ENCODE measurements around the gene CDH4.

CDH4 gene

DNA sequence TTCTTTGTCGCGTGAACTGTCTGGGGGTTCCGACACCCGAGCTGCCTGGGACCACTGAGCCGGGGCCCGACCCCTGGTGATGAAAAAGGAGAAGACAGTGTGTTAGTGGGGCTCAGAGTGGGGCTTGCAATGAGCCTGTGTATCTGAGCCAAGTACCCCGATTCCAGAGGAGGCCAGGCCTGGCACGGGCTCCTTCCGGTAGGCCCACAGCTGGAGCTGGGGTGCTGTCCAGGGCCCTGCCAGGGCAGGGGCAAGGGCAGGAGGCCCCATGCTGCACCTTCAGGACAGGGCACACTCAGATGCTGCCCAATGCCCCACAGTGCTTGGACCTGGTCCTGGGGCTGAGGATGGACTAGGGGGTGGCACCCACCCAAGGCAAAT lies 724.2 kb downstream of the CDH4 start:
- no peak overlapping the region for H3K27ac ChIP-seq (ENCODE audit: low read depth, low read length)
- H3K4me2 ChIP-seq (ENCODE audit: low read depth, low read length, poor library complexity, severe bottlenecking), result no peak overlapping the region
- H3K79me2 ChIP-seq (ENCODE audit: insufficient read depth, low read length), result no peaks in the 10 kb centered on the region
- H3K9me2 ChIP-seq (replicated peaks; ENCODE audit: insufficient read depth, low read length), result no peaks in the 10 kb centered on the region
- no peak for TF ChIP-seq EZH2phosphoT487 (conservative IDR thresholded peaks at IDR 0.05; ENCODE audit: low read length)
- TF ChIP-seq, protein P1, sequence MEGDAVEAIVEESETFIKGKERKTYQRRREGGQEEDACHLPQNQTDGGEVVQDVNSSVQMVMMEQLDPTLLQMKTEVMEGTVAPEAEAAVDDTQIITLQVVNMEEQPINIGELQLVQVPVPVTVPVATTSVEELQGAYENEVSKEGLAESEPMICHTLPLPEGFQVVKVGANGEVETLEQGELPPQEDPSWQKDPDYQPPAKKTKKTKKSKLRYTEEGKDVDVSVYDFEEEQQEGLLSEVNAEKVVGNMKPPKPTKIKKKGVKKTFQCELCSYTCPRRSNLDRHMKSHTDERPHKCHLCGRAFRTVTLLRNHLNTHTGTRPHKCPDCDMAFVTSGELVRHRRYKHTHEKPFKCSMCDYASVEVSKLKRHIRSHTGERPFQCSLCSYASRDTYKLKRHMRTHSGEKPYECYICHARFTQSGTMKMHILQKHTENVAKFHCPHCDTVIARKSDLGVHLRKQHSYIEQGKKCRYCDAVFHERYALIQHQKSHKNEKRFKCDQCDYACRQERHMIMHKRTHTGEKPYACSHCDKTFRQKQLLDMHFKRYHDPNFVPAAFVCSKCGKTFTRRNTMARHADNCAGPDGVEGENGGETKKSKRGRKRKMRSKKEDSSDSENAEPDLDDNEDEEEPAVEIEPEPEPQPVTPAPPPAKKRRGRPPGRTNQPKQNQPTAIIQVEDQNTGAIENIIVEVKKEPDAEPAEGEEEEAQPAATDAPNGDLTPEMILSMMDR (IDR thresholded peaks at IDR 0.05; ENCODE audit: insufficient read depth, low read length, poor library complexity, severe bottlenecking), result no peak
- no peaks in the 10 kb centered on the region for H3K27me3 ChIP-seq (ENCODE audit: low read length)
- H2AFZ ChIP-seq (ENCODE audit: low read depth, low read length, severe bottlenecking), result no peak overlapping the region
- no peaks in the 10 kb centered on the region for H3F3A ChIP-seq (ENCODE audit: insufficient read depth)
- no peak overlapping the region for H3K9ac ChIP-seq (ENCODE audit: low read length)
- no peak overlapping the region for H3K4me3 ChIP-seq (ENCODE audit: insufficient read depth, low read length, poor library complexity, severe bottlenecking)
- no peaks in the 10 kb centered on the region for H4K20me1 ChIP-seq (ENCODE audit: low read depth, low read length)
- no peaks in the 10 kb centered on the region for H3K9me3 ChIP-seq (ENCODE audit: insufficient read depth, low read length)
- no peaks in the 10 kb centered on the region for H3K36me3 ChIP-seq (ENCODE audit: low read length)

DNA sequence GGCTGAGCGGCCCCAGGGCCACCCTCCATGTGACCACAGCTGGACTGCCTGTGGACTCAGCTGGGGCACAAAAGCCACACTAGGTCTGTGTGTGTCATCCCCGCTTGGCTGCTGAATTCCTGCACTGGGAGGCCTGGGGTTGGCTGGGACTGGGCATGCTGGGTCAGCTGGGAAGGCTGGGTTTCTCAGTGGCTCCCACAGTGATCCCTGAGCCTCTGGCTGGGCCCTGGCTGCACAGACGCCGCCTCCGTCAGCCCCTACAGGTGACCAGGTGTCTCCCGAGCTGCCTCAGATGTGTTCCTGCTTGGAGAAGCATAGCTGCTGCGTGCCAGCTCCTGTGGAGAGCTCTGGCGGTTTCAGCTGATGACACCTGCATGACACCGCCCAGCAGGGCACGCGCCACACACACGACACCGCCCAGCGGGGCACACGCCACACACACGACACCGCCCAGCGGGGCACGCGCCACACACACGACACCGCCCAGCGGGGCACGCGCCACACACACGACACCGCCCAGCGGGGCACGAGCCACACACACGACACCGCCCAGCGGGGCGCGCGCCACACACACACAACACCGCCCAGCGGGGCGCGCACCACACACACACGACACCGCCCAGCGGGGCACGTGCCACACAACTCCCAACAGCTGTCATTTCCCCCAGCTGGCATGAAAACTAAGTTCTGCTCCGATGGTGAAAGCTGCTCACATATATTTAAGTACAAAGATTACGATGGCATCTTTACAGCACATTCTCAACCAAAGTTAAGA lies 724.8 kb downstream of the CDH4 start:
- Histone ChIP-seq H2AFZ (ENCODE audit: low read depth, low read length, severe bottlenecking) (no peak overlapping the region), H3K9me2 (replicated peaks; ENCODE audit: insufficient read depth, low read length) (no peaks in the 10 kb centered on the region), H3K27ac (ENCODE audit: low read depth, low read length) (no peak overlapping the region), H3K36me3 (ENCODE audit: low read length) (no peaks in the 10 kb centered on the region), H4K20me1 (ENCODE audit: low read depth, low read length) (no peaks in the 10 kb centered on the region), H3K4me3 (ENCODE audit: insufficient read depth, low read length, poor library complexity, severe bottlenecking) (no peak overlapping the region), H3K79me2 (ENCODE audit: insufficient read depth, low read length) (no peaks in the 10 kb centered on the region), H3K9ac (ENCODE audit: low read length) (no peak overlapping the region), H3F3A (ENCODE audit: insufficient read depth) (no peaks in the 10 kb centered on the region), H3K27me3 (ENCODE audit: low read length) (no peaks in the 10 kb centered on the region), H3K9me3 (ENCODE audit: insufficient read depth, low read length) (no peaks in the 10 kb centered on the region), H3K4me2 (ENCODE audit: low read depth, low read length, poor library complexity, severe bottlenecking) (no peak overlapping the region)
- TF ChIP-seq, protein P1 (IDR thresholded peaks at IDR 0.05; ENCODE audit: insufficient read depth, low read length, poor library complexity, severe bottlenecking), result no peak
- no peak for TF ChIP-seq EZH2phosphoT487 (conservative IDR thresholded peaks at IDR 0.05; ENCODE audit: low read length)

DNA sequence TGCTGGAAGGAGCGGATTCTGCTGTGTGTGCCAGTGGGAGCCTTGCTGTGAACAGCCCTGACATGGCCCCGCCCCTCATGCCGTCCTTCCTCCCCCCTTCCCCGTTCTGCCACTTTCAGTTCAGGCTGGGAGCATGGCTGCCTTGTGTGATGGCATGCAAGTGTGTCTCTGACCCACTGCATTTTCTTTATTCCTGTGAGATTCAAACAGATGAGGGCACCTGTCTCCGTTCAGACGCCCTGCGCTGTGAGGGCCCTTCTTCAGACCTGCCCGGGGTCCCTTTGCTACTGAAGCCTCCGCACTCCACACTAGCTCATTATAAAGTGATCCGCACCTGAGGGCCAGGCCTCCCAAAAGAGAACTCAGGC lies 725.3 kb downstream of the CDH4 start:
- Histone ChIP-seq H3K9me2 (replicated peaks; ENCODE audit: insufficient read depth, low read length) (no peaks in the 10 kb centered on the region), H4K20me1 (ENCODE audit: low read depth, low read length) (no peaks in the 10 kb centered on the region), H3K4me3 (ENCODE audit: insufficient read depth, low read length, poor library complexity, severe bottlenecking) (no peak overlapping the region), H3K27ac (ENCODE audit: low read depth, low read length) (no peak overlapping the region), H3K36me3 (ENCODE audit: low read length) (no peaks in the 10 kb centered on the region), H3K79me2 (ENCODE audit: insufficient read depth, low read length) (no peaks in the 10 kb centered on the region), H3K27me3 (ENCODE audit: low read length) (no peaks in the 10 kb centered on the region), H3K9ac (ENCODE audit: low read length) (no peak overlapping the region), H3K4me2 (ENCODE audit: low read depth, low read length, poor library complexity, severe bottlenecking) (no peak overlapping the region), H3K9me3 (ENCODE audit: insufficient read depth, low read length) (no peaks in the 10 kb centered on the region), H3F3A (ENCODE audit: insufficient read depth) (no peaks in the 10 kb centered on the region), H2AFZ (ENCODE audit: low read depth, low read length, severe bottlenecking) (no peak overlapping the region)
- TF ChIP-seq, protein P1 (IDR thresholded peaks at IDR 0.05; ENCODE audit: insufficient read depth, low read length, poor library complexity, severe bottlenecking), result no peak
- no peak for TF ChIP-seq EZH2phosphoT487 (conservative IDR thresholded peaks at IDR 0.05; ENCODE audit: low read length)
